AML-193 (cell line): ENCODE data around the gene SPON1.
A peak's percentile ranks its signal among the peaks of the same experiment; 100 is the strongest.
"Not testable (repeated sequence)": the region's sequence is repeated elsewhere in the genome, so short reads cannot be mapped to it uniquely, and the experiment has no call there.

Experiments
- DNase-seq, 2 experiments: peaks; one replicate each; lab custom pipeline; 2025; lab: John Stamatoyannopoulos, UW

Gene SPON1

DNA sequence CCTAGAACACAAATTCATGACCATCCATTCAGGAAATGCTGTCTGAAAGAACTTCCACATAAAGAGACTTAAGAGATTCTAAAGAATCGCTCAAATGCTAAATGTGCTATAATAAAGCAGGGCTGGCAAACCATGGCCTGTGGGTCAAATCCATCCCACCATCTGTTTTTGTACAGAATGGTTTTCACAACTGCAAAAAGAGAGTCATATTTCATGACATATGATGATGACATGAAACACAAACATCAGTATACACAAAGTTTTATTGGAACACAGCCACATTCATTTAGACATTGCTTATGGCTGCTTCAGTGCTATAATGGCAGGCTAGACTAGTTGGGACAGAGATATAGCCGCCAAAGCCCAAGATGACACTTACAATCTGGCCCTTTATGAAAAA is 311.4 kb downstream of the SPON1 start:
- DNase-seq: no peak

GRCh38 chr11:14275076-14275475 is 312.6 kb downstream of the SPON1 start:
- DNase-seq: no peak

DNA sequence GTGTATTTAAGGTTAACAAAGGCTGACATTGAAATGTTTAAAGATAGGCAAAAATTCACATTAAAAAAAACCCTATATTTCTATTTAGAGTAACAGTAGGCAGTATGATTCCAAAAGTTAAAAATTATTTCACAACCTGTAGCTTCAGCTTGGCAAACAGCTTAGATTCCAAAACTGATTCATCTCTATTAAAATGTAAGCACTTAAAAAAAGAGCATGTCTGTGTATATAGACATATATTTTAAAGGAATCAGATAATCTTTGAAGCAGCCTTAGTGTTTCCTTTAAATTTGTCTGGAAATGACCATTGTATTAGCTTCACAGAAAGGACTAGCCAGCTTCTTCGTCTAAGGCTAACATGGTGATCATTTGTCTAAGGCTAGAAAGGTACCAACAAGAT is 316.3 kb downstream of the SPON1 start:
- DNase-seq: not testable (repeated sequence)

- DNase-seq: no peak
Measured at GRCh38 chr11:14288189-14288935, 325.8 kb downstream of the SPON1 start.

DNA sequence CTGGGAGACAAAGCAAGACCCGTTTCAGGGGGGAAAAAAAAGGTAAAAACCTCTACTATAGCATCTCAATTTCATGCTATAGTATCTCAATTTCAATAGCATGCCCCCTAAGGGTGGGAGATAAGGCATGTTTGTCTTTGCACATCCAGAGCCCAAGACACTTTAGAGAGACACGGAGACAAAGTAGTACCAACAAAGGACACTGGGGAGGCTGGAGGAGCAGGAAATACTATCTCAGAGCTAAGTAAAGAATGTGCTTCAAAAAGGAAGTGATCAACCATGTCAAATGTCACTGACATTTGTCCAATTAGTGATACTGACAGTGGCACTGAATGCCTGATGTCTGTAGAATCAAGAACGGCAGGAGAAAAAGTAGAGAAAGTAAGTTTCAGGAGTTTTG is 327.9 kb downstream of the SPON1 start:
- DNase-seq: no peak

DNA sequence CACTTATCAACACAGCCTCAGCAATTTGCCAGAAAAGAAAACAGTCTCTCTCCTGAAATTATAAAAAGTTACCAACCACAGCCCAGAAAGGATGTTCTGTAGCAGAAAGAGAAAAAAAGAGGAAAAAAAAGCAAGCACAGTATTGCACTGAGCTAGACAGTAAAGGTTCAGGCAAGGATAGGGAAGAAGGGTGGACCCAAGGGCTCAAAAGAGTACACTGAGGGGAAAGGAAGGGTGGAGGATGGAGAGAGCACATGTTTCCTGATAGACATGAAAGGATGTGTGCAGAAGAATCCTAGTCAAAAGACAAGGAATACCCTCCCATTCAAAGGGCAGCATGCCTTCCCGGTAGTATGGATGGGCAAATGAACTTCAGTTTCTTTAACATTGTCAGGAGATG is 337.4 kb downstream of the SPON1 start:
- DNase-seq: no peak

- peak; percentile 58 to 79 for DNase-seq
Measured at GRCh38 chr11:14300661-14301304, 338.3 kb downstream of the SPON1 start.

GRCh38 chr11:14304601-14305000 is 342.1 kb downstream of the SPON1 start:
- no peak for DNase-seq

GRCh38 chr11:14305649-14306048 is 343.1 kb downstream of the SPON1 start:
- DNase-seq: no peak

GRCh38 chr11:14306481-14306880 is 344.0 kb downstream of the SPON1 start:
- DNase-seq: no peak

- peak; percentile 33 to 50 for DNase-seq
Measured at GRCh38 chr11:14308114-14308896, 345.8 kb downstream of the SPON1 start.

DNA sequence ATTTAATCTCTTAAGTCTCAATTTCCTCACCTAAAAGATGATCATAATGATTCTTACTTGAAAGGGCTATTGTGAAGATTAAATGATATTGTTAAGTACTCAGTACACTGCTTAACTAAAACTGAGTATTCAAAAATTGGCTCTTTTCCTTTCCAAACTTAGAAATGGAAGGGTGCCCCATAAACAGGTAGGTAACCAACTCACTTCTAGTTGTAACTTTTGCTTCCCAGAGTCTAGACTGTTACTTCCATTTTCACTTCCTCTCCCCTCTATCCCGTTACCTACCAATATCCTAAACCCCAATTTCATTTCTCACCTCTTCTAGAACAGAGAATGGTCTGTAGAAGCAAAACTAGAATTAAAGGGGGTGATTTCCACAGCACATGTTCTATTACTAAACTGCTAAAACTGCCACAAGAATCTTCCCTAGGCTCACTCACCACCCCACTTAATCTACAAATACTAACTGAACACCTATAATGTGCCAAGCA is 346.4 kb downstream of the SPON1 start:
- DNase-seq: no peak

GRCh38 chr11:14309425-14310192 is 347.1 kb downstream of the SPON1 start:
- DNase-seq: no peak

- DNase-seq: no peak
Measured at GRCh38 chr11:14310679-14311078, 348.2 kb downstream of the SPON1 start.

- no peak for DNase-seq
Measured at GRCh38 chr11:14312736-14313438, 350.4 kb downstream of the SPON1 start.

DNA sequence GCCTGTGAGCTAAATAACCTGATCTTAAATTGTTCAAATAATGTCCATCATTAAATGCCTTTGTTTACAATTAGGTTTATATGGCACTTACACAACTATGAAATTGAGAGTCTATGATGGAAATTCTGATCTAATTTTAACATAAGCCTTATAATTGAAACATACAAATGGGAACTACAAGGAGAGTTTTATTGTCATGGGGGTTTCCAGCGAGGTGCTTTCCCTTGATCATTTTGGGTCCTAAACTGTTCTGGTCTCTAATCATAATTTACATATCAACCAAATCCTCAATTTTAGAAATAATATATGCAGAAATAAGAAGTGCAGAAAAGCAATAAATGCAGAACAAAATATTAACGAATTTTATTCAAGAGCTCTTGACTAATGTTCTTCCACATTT is 351.6 kb downstream of the SPON1 start:
- DNase-seq: no peak

DNA sequence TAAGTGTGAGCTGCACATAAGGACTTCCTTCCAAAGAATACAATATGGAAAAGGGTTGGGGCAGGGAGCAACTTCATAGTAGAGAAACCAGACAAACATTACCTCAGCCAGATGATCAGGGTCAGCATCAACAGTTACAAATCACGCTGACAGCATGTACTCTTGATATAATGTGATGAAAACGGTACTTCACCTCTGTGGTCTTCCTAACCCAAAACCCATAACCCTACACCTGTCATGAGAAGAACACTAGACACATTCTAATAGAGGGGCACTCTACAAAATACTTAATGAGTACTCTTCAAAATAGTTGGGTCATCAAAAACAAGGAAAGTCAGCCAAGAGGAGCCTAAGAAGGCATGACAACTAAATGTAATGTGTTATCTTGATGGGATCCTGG is 352.6 kb downstream of the SPON1 start:
- DNase-seq: no peak
